DMS79 (cell line): Measurements from ENCODE around the gene CEP295NL.
A peak's percentile ranks its signal among the peaks of the same experiment; 100 is the strongest.
"Not testable (repeated sequence)": the region's sequence is repeated elsewhere in the genome, so short reads cannot be mapped to it uniquely, and the experiment has no call there.

Experiments
- DNase-seq: peaks from one replicate; lab custom pipeline; 2025; lab: John Stamatoyannopoulos, UW

CEP295NL gene

DNA sequence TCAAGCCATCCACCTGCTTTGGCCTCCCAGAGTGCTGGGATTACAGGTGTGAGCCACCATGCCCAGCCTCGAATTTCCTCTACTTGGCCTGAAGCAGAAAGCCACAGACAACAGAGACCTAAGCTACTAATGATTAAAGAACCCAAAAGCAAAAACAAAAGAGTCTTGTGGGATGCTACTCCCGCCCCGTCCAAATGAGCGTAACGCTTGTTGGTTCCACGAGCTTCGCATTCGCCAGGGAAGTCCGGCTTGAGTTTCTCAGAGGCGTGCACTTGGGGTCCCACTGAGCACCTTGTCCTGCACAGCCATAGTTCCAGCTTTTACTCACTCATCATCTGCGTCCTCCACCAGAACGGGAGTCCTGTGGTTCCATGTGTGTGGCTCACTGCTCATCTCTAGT, 16.0 kb downstream of the CEP295NL start:
- no peak for DNase-seq

DNA sequence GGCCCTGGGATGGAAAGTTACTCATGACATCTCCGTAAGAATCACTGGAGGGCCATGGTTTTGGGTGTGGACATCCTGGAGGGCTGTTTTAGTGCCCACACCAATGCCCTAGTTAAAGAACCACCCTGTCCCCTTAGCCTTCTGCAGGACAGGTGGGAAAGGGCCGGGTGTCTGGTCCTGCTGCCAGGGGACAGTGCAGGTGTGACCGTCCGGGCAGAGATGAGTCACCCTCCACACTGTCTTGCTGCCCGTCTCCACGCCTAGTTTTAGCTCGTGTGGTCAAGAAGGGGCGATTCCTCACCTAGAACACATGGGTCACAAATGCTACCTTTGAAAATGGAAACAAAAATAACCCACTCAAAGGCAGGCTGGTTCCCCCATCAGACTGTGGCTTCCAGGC, 17.0 kb downstream of the CEP295NL start:
- no peak for DNase-seq

DNA sequence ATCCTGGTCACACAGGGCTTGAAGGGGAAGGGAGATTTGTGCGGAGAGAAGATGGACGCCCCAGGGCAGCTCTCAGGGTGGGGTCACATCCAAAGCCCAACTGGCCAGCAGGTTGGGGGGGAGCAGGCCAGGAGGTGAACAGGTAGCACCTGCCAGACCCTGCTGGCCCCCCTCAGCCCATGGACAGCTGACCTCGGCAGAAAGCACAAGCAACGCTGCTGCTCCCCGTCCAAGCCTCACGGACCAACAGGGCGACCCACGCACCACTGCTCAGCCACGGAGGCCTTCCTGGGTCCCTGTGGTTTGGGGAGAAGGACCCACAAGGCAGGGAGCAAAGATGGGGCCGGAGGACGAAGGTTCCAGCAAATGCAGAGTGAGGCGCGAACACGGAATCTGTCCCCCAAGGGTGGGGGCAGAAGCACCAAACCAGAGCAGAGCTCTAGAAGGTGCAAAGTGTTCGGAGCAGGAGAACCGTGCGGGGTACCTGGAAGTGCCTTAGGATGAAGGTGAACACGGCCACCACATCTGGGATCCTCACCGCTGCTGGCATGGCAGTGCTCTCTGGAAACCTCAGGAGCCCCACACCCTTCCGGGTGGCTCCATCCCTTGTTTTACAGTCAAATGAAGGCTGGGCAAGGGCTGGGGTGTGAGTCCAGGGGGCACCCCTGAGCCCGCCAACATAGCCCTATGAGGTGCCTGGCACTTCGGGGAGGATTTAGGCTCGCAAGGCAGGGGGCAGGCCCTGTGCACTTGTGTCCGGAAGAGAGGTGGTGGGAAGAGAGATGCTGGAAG, 17.9 kb downstream of the CEP295NL start:
- no peak for DNase-seq

DNA sequence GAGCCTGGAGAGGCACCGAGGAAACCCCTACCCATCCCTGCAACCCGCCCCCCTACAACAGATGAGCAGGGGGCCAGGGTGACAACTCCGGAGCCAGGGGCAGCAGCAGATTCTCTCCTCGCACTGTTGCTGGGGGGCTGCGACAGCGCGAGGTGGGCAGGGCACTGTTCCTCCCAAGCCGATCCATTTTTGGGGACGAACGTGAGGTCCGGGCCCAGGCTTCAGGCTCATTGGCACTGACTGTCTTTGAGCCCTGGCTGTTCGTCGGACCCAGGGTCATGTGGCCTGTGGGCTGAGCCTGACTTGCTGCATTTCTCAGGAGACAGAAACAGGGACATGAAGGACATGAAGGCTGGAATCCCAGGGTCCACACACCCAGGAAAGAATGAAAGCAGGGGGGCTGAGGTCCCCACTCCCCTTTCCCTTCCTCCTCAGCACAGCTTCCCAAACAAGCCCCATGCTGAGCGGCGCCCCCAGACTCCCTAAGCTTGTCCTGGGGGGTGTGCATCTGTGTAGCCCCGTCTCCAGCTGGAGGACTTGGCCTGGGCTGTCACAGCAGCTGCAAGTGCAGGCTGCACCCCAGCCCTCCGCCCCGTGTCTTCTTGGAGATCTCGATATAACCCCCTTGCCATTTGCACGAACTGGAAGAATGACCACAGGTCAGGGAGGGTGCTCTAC, 18.7 kb downstream of the CEP295NL start:
- DNase-seq, result no peak

DNA sequence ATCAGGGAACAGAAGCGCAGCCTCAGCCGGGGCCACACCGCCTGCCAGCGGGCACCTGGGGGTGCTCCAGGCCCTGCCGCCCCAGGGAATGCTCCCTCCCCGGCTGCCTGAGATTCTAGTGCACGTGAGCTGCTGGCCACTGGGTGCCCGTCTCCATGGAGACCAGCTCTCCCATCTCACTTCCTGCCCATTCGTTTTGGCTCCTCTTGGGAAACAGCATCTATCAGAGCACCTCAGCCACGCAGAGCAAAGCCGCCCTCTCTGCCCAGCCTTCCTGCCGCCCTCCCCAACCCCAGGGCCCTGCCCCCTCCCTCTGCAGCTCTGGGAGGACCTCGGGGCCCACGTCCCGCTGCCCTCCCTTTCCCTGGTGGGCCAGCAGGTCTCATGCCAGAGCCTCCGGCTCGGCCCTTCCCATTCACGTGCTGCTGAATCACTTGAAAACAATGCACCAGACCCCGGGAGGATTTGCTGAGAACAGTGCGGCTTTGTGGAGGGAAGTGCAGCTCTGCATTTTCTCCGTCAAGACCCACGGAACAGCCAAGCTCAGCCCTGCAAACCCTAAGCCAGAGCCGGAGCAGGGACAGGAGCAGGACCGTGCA, 19.4 kb downstream of the CEP295NL start:
- no peak for DNase-seq

DNA sequence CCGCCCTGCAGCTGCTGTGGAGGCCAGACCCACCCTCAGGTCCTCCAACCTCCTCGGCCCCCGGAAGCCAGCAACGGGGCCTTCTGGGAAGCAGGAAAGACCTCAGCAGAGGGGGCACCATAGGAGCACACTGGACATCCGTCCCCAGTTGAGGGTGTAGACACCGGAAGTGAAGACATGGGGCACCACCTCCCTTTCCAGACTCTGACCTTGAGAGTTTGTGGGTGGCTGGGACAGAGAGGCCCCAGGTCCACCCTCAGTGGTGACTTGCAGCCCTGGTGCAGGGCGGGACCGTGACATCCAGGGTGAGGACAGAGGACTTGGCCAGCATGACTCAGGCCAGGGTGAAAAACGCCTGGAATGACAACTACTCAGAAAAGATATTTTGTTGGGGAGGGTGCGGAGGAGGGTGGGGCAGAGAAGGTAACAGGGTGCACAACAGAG, 19.9 kb downstream of the CEP295NL start:
- DNase-seq, result no peak

DNA sequence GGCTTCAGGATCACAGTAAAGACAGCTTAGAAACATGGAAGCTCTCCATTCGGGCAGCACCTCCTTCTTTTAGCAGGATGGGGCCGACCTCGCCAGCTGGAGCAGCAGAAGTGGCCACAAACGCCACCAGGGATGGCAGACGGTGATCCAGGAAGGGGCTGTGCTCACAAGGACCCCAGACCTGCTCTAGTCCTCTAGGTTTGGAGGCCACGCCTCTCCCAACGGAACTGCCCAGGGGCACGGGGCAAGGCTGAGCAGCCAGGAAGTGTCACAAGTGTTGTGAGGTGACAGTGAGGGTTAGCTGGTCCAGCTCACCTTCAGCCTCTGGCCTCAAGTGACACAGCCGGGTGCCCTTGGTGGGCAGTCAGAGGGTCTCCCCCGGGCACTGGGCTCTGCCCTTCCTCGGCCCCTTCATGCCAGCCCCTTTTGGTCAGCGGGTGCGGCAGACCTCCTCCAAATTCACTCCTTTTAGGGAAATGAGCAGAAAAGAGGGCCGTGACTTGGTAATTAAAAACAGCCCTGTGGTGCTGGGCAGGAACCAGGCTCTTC, 20.4 kb downstream of the CEP295NL start:
- DNase-seq, result no peak

DNA sequence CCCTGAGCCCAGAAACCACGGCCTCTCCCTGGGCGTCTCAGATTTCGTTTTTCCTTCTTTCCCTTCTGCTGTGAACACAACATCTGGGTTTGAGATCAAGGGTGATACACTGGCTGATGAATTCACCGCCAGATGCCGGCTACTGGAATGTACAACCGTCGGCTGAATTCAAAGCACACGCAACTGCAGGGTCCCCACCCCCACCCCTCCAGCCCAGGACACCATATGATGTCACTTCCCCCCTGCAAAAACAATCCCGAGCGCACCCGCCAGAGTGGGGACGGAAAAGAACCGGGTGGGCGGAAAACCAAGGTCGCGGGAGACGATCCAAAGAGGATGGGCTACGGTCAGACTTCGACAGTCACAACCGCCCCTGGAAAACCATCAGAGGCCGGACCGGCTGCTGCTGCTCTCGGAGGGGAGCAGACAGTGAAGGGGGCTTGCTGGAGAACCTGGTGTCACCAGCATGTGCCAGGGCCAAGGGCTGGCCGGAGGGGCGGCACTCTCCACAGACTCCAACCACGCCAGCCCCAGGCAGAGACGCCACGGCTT, 23.3 kb downstream of the CEP295NL start:
- no peak for DNase-seq

DNA sequence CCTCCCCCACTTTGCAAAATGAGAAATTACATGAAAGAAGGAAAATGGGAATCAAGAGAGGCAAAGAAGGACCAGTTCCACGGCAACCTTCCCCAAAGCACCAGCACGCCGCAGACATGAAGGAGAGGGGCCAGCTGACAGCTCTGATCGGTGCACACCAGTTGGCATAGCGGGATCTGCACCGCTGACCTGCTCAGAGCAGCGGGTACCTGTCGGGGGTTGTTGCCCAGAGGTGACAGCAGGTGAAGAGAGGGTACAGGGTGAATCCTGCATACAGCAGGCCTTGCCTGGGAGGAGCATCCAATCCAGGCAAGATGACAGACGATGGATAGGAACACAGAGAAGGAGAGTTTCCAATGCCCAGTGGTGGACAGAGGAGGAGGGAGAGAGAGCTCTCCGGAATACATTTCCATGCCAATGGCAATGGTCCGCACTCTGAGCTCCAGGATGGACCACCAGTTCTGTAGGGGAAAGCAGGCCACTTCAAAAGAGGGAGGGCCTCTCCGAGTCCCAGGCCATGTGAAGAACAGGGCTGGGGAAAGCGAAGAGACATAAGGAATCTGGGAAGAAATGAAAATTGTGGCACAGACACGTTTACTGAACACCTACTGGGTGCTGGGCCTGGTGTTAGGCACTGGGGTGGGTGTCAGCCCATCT, 24.0 kb downstream of the CEP295NL start:
- DNase-seq, result no peak

DNA sequence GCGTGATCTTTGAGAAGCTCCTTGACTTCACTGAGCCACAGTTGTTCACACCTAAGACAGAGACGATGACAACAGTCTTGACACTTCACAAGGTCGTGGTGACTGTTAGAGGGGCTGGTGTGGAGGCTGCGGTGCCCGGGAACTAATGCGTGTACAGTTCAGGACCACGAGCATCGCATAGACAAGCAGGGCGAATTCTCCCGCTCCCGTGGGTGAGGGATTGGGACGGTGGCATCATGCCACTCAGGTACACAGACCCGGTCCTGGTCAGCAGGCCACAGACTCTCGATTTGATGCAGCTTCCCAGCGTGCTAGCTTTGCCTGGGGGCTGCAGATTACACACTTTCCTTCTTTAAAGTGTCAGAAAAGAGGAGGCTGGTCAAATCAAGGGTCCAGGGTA, 24.7 kb downstream of the CEP295NL start:
- no peak for DNase-seq

DNA sequence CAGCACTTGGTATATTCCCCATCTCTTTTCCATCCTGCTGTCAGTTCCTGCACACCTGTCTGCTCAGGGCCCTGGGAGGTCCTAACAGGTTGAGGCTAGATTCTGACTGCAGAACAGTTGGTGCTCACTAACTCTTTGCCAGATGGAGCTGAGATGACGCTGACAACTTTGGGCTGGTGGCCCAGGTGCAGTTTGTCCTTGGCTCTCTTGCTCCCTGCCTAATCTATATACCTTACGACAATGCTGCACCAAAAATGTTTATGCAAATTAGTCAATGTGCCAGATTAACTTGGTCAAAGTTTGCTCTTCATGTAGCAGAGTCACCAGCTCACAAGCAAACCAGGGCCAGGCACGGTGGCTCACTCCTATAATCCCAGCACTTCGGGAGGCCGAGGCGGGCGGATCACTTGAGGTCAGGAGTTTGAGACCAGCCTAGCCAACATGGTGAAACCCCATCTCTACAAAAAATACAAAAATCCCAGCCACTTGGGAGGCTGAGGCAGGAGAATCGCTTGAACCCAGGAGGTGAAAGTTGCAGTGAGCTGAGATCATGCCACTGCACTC, 26.0 kb downstream of the CEP295NL start:
- not testable (repeated sequence) for DNase-seq

DNA sequence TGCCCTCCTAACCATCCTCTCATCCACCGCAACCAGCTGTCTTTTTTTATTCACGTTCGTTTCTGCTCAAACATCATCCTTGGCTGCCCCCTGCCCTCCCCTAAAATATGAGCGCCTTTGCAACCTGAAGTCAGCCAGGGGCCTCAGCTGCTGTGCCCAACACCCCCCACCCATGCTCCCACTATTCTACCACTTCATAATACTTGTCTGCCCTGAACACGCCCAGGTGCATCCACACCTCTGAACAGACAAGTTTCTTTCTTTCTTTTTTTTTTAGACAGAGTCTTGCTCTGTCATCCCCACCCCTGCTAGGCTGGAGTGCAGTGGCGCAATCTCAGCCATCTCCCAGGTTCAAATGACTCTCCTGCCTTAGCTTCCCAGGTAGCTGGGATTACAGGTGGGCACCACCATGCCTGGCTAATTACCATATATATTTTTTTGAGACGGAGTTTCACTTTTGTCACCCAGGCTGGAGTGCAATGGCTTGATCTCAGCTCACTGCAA, 26.9 kb downstream of the CEP295NL start:
- no peak for DNase-seq

DNA sequence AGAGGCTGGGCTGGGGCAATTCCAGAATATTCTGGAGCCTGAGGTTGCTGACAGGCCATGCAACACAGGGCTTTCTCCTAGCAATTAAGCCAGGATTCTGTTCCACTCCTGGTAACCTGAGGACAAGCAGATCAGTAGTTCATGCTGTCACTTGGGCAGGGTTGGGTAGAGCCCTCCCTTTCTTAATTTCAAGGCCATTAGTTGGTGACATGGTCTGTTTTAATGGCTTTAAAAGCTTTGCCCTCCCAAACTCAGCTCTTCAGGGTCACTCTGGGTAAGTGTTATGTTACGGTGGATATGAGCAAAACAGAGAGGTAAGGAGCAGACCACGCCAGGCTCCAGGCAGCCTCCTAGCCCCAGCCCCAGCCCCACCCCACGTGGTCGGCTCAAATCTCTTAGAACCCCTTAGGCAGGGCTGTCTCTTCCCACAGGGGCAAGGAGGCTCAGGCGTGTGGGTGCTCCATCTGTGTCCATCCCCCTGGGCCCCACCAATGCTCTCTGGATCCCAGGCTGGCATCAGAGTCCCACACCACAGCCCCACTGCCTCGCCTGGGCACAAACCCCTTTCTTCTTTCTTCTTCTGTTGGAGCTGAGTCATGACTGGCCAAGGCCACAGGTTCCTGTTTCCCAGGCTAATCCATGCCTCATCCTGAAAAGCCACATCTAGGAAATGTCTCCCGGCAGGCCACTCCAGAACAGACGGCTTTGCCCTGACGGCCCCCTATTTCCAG, 27.5 kb downstream of the CEP295NL start:
- no peak for DNase-seq

DNA sequence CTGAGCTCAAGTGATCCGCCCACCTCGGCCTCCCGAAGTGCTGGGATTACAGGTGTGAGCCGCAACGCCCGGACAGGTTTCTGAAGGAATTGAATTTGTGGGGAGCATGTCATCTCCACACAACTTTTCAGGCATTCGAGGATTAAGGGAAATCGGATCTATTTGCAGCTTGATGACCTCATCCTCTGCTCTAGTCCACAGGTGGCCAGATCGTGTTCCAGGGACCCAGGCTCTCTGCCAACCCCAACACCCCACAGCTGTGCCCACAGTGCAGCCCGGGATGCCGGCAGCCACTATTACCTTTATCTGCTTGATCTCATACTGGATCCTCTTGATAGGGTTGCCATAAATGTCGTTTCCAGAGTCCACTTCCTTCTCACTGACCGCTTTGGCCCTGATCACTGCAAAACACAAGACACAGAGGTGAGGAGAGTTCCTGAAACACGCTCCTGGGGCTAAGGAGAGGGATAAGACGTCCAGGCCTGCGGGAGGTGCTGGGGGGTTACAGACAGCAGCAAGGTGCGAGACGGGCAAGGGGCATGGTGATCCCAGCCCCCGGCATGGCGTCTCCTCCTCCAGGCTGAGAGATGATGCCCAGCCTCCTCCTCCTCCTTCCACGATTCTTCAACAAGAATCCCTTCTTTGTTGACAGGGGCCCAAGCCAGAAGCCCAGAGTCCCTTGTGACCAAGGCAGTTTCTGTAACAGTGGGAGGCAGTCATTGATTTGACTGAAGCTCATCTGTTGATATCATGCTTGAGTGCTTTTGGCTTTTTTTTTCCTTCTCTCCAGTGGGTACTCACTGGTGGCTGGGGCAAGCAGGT, 29.3 kb downstream of the CEP295NL start:
- DNase-seq, result peak; percentile 18

DNA sequence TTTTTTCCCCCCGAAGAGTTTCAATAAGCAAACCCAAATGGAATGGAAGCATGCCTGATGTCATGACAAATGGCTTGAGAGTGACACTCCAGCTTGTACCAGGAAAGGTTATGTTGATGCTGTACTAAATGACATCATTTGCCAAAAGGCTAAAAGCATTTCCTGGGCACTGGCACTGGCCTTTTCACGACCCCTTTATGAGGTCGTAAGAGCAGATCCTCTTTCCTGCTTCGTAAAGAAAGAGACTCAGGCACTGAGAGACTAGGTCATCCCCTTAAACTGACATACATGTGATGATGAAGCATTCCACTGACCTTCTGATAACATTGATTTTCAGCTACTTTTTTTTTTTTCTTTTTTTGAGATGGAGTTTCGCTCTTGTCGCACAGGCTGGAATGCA, 30.5 kb downstream of the CEP295NL start:
- DNase-seq, result no peak

DNA sequence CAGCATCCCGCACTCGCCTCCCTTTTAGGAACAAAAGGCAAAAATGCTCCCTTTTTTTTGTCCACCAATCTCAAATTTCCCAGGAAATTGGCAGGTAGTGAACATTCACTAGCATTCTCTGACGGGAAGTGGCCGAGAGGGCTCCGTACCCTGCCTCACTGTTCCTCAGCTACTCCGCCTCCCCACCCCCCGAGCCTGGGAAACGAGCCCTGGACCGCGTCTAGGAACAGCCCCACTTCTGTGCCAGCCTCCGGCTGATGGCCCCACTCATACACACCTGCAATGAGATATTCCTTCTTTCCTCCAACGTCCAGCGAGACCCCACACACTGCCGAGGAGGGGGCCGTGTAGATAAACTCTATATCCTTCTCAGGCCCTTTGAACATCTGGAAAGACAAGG, 32.4 kb downstream of the CEP295NL start:
- DNase-seq, result no peak

DNA sequence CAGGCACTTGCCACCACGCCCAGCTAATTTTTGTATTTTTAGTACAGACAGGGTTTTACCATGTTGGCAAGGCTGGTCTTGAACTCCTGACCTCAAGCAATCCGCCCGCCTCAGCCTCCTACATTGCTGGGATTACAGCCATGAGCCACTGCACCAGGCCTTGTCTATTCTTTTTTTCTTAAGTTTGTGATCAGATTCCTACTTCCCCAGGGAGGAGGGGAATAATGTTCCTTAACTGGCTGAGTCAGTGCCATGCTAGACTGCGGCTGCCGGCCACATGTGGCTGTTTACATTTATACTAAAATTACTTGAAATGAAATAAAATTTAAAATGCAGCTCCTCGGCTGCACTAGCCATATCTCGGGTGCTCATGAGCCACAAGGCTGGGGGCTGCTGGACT, 34.6 kb downstream of the CEP295NL start:
- no peak for DNase-seq

DNA sequence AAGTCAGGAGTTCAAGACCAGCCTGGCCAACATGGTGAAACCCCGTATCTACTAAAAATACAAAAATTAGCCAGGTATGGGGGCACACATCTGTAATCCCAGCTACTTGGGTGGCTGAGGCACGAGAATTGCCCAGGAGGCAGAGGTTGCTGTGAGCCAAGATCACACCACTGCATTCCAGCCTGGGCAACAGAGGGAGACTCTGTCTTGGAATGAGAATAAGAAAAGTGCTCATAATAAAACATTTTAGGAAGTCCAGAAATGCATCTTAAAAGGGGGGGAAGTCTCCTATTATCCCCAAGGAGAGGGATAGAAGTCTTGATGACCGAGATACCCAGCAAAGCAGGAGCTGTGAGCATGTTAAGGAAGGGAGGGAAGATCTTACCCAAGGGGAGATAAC, 36.0 kb downstream of the CEP295NL start:
- DNase-seq, result not testable (repeated sequence)

DNA sequence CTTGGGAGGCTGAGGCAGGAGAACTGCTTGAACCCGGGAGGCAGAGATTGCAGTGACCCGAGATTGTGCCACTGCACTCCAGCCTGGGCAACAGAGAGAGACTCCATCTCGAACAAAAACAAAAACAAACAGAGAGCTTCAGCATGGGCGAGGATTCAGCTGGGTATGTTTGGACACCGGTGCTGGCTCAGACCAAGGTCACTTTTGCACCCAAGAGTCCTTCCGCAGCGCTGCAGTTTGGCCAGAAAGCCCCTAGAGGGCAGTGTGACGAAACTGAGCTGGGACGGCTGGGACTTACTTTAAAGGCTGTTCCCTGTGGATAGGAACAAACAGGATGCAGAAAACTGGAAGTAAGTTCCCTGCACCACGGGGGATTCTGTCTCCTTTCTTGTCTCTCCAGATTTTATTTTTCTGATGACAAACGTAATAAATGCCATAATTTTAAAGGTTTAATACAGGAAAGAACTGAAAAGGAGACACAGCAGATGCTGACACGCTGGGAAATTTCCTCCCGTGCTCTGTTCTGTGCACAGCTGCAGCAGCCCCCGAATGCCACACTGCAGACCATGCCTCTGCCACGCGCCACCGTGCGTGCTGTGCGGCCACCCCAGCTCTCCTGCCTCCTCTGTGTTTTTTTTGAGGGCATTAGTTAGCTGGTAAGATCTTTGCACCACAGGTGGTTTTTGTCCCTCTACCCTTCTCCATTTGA, 37.2 kb downstream of the CEP295NL start:
- no peak for DNase-seq
